Activated CD4-positive, CD25-positive, alpha-beta regulatory T cell treated with anti-CD3 and anti-CD28 coated beads, Interleukin-2, amount 50 U/mL, for 72 hours (primary cell): Measurements from ENCODE around the gene ABCA13.

ENCODE experiments used
- DNase-seq: peaks from one replicate; pipeline ENCODE4 v3.0.0; 2021

ABCA13 gene

DNA sequence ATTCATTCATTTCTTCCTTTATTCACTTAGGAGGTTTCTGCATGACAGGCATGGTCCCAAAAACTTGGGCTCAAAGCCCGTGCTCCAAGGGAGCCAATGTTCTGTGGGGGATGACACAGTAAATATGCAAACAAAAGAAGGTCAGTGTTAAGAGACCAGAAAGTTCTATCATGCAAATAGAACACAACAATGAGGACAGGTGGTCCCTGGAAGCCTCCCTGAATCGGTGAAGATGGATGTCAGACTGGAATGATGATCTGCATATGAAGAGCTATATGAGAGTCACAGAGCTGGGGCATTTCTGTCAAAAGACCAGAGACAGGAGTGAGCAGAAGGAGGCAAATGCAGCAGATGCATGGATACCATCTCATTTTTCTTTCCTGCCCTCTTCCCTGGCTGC, 129.0 kb downstream of the ABCA13 start:
- no peak for DNase-seq

DNA sequence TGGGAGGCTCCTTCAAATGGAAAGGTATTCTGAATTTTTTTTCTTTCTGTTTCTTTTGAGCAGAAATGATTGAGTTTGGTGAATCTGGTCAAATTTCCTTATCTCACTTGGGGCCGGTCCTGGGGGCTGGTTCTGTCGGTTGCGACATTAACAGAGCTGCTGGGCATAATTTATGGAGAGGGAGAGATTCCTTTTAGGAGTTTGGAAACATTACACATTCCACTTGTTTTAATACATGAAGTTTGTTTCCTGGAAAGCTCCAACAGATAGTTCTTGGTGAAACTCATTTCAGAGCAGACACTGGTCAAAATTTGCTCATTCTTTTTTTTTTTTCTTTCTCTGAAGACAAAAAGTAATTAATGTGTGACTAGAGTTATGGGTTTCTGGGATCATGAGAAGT, 129.9 kb downstream of the ABCA13 start:
- DNase-seq = no peak

DNA sequence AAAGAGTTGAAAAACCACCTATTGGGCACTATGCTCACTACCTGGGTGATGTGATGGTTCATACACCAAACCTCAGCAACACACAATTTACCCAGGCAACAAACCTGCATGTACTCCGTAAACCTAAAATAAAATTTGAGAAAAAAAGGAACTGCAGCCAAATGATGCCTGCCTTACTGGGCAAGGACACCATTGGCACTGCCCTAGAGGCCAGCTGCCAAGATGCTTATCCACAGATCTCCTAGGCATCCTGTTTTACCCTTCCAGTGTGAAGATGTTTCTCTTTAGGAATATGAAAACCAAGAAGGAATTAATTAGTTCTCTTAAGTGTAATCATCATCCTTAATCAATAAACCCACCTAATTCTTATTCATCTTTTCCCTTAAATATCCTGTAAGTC, 133.4 kb downstream of the ABCA13 start:
- no peak for DNase-seq

DNA sequence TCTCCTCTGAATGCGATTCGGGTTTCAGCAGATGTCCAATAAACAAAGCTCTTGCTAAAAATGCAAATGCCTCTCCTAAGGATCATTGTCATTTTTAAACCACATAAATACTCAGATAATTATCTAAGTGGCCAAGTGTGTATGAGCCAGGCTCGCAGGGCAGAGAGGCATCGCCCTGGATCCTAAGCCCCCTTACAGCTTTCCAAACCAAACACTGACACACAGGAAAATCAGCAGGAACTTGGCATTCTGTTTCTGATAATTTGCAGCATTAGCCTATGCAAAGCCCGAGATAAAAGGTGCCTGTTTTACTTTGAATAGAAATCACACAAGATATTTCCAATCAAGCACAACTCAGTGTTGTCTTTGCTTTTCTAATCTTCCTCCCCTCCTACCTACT, 134.4 kb downstream of the ABCA13 start:
- DNase-seq = no peak

DNA sequence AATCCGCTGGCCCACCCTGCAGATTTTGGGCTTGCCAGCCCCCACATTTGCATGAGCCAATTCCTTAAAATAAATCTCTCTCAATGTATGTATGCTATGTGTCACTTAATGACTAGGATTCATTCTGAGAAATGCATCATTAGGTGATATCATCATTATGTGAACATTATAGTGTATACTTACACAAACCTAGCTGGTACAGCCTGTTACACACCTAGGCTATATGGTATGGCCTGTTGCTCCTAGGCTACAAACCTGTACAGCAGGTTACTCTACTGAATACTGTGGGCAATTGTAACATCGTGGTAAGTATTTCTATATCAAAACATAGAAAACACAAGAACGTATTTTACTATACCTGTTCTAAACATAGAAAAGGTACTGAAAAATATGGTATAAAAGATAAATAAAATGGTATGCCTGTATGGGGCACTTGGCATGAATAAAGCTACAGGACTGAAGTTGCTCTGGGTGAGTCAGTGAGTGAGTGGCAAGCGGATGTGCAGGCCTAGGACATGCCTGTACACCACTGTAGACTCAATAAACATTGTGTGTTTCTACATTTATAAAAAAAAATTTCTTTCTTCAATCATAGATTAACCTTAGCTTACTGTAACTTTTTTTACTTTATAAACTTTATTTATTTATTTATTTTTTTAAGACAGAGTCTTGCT, 135.9 kb downstream of the ABCA13 start:
- DNase-seq = no peak

DNA sequence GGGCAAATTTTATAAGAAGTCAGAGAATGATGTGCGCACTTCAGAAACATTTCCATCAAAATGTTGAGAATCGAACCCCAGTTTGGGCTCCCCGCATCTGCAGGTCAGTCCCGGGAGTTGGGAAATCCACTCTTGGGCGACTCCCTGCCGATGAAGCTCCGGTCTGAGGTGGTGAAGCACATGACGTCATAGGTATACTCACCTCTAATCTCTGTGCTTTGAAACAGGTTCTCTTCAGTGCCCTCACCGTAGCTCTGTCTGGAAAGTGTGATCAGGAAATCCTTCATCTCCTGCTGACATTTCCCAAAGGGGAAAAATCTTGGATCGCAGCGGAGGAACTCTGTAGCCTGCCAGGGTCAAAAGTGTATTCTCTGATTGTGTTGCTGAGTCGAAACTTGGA, 138.5 kb downstream of the ABCA13 start:
- DNase-seq = no peak

DNA sequence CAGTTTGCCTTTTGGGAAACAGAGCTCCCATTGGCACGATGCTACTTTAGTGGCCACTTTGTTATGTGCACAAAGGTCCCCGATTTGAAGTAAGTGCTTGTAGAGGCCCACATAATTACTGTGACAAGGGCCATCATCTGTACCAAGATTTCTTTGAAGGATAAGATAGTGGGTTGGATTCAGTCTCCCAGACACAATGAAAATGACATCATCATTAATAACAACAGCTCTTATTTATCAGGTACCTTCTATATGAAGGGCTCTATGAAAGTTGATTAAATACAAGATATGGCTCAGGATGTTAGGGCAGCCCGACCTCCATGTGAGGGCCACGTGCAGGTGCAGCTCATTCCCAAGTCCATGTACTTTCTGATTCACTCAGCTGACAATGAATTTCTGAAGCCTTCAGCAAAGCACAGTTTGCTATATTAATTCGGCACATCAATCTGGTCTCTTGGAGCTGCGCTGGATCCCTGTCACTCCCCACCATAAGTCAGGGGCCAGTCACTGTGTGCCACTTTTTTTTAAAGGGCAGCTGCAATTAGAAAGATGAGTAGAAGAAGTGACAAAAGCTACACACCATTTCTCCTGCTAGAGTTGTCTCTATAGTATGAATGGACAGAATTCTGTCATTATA, 140.3 kb downstream of the ABCA13 start:
- no peak for DNase-seq

DNA sequence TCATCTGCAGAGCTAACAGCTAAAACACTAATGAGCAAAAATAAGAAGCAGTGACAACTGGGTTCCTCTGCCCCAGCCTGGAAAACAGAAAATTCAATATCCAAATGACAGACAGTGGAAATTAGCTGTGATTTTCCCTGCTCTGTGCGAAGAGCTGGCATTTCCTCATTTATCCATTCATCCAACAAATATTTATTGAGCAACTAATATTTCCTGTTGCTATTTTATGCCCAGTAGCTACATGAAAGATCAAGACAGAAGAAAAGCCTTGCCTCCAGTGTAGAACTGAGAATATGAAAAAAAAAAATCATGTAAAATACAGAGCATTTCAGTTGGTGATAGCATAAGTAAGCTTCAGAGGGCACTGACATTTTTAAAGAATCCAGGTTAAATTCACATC, 140.9 kb downstream of the ABCA13 start:
- DNase-seq = no peak

DNA sequence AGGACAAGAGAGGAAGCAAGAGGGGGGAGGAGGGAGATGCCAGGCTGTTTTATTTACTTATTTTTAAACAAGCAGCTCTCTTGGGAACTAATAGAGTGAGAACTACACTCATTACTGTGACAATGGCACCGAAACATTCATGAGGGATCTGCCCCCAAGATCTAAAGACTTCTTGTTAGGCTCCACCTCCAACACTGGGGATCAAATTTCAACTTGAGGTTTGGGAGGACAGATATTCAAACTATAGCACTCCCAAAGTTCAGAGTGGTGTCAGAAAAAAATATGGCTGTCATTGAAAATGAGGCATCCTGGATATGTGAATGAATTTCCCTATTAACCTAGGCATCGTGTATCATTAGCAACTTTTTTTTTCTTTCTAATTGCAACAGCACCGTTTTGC, 145.5 kb downstream of the ABCA13 start:
- DNase-seq = no peak

DNA sequence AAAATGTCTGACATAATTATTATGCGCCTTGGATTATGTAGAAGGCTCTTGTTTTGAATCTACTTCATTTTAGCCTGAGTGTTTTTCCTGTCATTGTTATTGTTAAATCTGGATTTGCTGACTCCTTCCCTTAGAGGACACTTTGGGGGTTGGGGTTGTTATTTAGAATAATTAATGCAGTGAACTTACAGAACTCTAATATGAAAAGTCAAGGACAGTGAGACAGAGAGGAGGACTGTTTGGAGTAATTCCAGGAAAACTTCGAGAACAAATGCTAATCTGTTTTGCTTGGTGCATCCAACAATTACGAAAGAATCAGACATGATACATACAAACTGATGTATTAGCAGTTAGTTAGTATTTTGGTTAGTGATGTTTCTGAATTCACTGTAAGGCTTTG, 146.1 kb downstream of the ABCA13 start:
- DNase-seq = no peak

DNA sequence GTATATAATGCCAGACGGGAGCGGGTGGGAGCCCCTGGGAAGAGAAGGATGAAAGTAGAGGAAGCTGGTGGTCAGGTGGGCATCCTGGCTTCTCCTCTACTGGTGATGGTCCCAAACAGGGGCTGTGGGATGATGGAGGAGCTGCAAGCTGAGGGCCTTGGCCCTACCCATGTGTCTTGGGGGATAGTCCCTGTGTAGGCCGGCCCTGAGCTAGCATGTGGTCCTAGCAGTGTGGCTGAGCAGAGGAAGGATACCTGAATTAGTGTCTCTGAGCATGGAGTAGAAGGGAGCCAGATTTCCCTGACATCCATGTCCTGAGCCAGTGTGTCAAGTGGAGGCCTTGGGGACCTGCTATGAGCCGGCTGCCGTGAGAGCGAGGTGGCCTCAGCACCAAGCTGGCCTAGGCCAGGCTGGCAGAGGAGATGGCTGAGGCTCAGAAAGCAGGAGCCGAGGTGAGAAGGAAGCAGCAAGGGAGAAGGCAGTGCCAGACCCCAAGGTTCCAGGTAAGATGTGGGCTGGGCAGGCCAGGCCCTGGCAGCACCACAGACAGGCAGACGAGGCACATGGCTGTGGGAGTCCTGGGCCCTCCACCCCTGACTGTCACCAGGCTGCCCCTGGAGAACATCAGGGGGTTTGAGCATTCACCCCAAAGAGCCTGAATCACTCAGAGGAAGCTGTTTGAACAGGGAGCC, 150.2 kb downstream of the ABCA13 start:
- no peak for DNase-seq

DNA sequence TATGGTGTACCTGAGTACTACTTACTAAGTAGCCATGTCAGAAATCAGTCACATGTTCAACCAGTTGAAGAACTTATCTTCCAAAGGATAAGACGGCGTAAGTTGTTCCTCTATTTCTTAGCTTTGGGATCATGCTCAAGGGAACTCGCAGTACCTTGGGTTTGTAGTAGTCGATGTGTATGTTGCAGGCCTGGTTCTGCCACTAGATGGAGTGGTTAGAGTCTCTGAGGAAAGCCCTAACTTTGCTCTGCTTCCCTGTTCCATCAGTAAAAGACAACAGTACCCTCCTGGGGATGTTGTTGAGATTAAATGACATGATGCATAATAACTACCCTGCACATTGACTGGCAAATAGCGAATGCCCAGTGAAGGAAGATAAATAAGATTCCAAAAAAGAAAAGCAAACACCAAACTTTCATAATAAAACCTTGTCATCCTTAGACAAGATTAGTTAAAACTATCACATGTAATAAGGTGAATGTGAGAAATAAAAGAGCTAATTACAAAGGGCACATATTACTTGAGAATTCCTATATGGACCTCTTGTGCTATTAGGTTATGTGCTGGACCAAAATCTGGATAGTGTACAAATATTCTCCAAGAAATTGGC, 165.9 kb downstream of the ABCA13 start:
- no peak for DNase-seq

DNA sequence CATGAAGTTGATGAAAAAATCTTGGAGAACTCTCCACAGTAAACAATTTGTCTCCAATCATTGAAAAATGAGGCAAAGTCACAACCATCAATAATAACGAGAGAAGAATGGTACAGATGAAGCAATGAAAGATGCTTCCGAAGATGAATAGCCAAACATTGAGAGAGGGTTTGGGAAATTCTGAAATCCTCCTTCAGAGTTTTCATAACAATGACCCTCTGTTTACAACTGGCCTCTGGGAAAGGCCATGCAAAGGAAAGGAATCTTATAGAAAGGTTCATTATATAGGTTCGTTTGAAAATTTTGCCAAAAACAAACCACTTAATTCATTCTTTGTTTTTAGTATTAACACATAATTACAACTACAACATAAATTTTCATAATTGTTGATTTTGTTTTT, 166.5 kb downstream of the ABCA13 start:
- no peak for DNase-seq

DNA sequence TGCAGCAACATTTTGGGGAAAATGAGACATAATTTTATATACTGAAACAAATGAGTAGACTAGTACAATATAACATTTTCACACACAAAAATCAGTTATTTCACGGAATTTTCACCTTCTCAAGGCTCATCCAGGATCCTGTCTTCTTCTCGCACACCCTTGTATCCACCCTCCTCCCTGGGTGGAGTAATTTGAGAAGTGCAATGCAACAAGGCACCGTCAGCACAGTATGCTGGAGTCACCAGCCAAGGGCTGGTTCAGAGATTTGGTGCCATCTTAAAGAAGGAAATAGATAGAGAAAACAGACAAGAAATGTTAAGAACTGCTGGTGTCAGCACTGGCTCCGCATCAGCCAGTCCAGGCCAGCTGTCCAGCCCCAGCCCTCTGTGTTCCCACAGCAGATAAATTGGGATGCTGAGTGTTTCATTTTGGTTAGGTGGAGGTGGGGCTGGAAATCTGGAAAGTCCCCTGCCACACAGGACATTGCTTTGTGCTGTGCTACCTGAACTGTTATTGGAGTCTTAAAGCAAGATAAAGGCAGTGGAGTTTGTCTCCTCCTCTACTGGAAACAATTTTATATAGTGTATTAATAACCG, 176.1 kb downstream of the ABCA13 start:
- DNase-seq = no peak

DNA sequence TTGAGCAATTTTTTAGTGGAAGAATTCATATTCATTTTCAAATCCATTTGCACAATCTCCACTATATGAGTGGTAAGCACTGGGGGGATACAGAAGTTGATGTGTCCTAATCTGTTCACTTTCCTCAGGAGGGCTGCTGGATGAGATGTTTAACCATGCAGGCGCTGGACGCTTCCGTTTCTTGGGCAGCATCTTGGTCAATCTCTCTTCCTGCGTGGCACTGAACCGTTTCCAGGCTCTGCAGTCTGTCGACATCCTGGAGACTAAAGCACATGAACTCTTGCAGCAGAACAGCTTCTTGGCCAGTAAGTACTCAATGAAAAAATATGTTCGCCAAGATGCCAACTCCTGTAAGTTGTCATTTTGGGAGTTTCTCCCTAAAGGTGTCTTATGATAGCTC, 179.3 kb downstream of the ABCA13 start:
- DNase-seq = no peak

DNA sequence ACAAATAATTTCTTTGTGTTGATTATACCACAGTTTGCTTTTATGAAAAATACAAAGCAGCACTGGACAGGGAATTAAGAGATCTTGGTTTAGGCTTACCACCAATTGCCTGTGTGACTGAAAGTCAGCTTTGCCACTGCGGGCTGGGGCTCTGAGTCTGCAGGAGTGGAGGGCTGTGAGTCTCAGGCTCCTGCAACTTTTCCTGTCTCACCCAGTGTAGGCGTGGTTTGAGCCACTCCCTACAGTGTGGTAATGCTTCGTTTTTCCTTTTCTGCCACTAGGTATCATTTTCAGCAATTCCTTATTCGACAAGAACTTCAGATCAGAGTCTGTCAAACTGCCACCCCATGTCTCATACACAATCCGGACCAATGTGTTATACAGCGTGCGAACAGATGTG, 180.6 kb downstream of the ABCA13 start:
- DNase-seq = no peak

DNA sequence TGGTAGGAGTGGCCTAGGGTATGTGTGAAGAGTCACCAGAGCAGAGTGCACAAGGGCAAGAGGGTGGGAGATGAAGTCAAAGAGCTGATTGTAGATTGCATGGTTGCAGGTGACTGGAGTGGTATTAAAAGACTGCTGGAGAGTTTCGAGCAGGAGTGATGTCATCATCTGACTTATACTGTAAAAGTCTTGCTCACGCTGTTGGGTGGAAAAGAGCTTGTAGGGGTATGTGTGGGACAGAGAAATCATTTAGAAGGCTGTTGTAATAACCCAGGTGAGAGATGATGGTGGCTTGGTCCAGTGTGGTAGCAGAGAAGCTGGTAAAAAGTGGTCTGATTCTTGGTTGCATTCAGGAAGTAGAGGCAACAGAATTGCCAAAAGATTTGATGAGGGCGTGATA, 184.1 kb downstream of the ABCA13 start:
- no peak for DNase-seq

DNA sequence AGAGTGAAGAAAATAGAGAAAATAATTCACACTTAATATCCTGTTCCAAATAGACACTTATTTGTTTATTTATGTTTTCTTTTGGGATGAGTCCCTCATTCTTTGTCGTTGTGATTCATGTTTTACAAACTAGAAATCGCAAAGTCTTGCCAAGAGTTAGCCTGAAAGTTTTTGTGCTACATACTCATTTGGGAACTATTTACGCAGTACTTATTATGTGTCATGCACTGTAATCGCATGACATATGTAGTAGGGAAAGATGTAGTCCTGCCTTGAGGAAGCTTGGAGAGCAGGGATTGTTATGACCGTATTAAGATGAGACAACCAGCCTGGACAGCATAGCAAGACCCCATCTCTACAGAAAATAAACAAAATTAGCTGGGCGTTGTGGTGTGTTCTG, 189.3 kb downstream of the ABCA13 start:
- DNase-seq = no peak

DNA sequence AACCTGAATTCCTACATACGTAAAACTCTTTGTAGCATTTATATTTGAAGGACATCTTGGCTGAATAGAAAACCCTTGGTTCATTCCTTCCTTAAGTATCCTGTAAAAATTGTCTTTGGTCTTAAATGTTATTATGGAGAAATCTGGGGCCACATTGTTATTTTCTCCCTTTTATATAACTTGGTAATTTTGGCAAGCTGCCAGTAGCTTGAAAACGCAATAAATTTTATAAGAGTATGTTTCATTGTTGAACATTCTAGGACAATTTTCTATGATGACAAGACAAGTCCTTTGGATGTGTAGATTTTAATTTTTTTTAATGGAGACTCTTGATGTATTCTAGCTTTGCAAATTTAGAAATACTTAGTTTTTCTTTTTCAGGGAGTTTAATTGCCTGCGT, 191.9 kb downstream of the ABCA13 start:
- no peak for DNase-seq

DNA sequence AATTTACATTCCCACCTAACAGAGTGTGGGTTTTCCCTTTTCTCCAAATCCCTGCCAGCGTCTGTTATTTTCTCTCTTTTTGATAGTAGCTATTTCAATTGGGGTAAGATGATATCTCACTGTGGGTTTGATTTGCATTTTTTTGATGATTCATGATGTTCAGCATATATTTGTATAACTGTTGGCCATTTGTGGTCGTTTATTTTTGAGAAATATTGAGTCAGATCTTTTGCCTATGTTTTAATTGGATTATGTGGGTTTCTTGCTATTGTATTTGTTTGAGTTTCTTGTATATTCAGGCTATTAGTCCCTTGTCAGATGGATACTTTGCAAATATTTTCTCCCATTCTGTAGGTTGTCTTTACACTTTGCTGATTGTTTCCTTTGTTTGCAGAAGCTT, 193.8 kb downstream of the ABCA13 start:
- DNase-seq = no peak

DNA sequence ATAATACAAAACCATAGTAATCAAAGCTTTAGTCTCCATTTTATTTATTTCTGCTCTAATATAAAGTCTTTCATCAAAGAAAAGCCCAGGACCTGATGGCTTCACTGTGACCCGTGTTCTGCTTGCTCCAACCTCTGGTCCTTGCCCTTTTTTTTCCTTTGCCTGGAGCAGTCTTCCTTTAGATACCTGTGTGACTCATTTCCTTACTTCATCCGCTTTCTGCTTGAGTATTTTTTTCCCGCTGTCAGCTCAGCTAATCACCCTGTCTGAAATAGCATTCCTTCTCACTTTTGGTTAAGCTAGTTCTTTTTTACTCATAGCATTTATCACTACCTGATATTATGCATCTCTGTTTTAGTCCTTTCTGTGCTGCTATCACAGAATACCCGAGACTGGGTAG, 194.8 kb downstream of the ABCA13 start:
- DNase-seq = no peak

DNA sequence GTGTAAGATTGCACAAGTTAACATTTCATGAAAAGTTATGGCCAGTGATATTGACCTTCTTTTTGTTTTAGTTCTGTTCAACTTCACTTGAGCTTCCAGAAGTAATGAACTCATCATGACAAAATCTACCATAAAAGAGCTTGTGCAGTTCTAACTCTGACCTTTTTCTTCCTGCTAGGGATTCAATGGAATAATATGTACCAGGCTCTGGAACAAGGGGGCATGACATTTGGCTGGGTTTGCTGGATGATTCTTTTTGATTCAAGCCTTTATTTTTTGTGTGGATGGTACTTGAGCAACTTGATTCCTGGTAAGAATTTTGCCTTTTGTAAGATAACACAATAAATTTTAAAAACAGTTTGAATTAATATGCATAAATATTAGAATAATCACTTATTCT, 205.0 kb downstream of the ABCA13 start:
- DNase-seq = no peak

DNA sequence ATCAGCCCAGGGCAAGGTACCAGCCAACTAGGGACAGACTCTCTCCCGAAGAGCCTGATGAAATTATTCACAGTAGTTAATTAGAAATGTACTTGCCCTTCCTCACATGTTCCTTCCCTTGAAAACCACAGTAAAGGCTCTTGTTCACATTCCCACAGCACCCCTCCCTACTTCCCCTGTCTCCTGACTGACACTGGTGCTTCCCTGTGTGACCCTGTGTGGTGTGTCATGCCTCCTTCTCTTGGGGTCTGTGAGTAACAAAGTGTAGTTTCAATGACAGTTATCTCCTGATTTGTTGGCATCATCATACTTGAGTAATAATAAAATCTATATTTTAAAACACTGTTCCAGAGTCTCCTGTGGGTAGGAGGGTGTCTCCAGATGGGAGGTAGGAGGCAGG, 209.7 kb downstream of the ABCA13 start:
- no peak for DNase-seq

DNA sequence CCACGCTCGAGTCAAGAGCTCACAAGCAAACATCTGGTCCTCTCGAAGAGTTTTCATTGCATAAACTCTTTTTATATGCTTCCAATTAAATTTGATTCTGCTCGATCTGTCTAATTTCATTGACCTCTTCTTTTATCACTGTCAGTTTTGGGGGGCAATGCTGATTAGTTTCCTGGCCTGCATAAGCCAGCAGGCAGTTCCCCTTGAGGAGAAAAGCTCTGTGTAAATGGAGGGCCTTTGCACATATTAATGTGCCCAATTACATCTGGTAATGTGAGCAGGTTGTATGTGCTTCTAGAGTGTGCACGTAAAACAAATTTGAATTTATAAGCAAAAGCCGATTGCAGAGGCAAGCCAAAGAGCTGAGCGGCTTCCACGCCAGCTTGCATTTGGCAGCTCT, 210.3 kb downstream of the ABCA13 start:
- no peak for DNase-seq
